ENCODE measurements around the gene COLGALT1. TPM values are rescaled to one million over a fixed set of nuclear protein-coding genes. Genes with fewer than 3 reads are reported as not detected.
A peak's percentile ranks its signal among the peaks of the same experiment; 100 is the strongest.

The COLGALT1 gene
- total and polyA plus RNA-seq, 9 of the 15 experiments (the other 6 are each of a cell fraction or from before 2014, with no cell fraction given), result 4.9 to 119 (median 82.6) TPM

GRCh38 chr19:17579661-17580244, 24.3 kb downstream of the COLGALT1 start (continued):
- no peak for TF ChIP-seq CBX2 (IDR thresholded peaks at IDR 0.05; ENCODE audit: insufficient read depth, low read length, poor library complexity, severe bottlenecking)
- TF ChIP-seq JUND (IDR thresholded peaks at IDR 0.05; ENCODE audit: borderline replicate concordance, low read depth, low read length), result no peak
- 0 out of 3 replicates have a peak, but pooled peaks have one; percentile 17 for TF ChIP-seq JUND (tag; IDR thresholded peaks at IDR 0.05; ENCODE audit: borderline replicate concordance, low read depth, low read length)
- no peak for TF ChIP-seq ZNF121 (CRISPR knock-in tag; conservative IDR thresholded peaks at IDR 0.05)
- TF ChIP-seq, protein P1, sequence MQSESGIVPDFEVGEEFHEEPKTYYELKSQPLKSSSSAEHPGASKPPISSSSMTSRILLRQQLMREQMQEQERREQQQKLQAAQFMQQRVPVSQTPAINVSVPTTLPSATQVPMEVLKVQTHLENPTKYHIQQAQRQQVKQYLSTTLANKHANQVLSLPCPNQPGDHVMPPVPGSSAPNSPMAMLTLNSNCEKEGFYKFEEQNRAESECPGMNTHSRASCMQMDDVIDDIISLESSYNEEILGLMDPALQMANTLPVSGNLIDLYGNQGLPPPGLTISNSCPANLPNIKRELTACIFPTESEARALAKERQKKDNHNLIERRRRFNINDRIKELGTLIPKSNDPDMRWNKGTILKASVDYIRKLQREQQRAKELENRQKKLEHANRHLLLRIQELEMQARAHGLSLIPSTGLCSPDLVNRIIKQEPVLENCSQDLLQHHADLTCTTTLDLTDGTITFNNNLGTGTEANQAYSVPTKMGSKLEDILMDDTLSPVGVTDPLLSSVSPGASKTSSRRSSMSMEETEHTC (IDR thresholded peaks at IDR 0.05), result no peak
- TF ChIP-seq, protein P2, sequence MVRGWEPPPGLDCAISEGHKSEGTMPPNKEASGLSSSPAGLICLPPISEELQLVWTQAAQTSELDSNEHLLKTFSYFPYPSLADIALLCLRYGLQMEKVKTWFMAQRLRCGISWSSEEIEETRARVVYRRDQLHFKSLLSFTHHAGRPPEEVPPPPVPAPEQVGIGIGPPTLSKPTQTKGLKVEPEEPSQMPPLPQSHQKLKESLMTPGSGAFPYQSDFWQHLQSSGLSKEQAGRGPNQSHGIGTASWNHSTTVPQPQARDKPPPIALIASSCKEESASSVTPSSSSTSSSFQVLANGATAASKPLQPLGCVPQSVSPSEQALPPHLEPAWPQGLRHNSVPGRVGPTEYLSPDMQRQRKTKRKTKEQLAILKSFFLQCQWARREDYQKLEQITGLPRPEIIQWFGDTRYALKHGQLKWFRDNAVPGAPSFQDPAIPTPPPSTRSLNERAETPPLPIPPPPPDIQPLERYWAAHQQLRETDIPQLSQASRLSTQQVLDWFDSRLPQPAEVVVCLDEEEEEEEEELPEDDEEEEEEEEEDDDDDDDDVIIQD (CRISPR knock-in tag; IDR thresholded peaks at IDR 0.05), result no peak
- TF ChIP-seq ZBTB40 (IDR thresholded peaks at IDR 0.05), result no peak
- no peak for TF ChIP-seq ZBTB40 (CRISPR knock-in tag; IDR thresholded peaks at IDR 0.05)
- no peak for TF ChIP-seq RFX5 (IDR thresholded peaks at IDR 0.05; ENCODE audit: low read depth, low read length)
- TF ChIP-seq MAZ (CRISPR knock-in tag; conservative IDR thresholded peaks at IDR 0.05 in 1 of 2, IDR thresholded peaks at IDR 0.05 in 1 of 2), result peak; percentile 63 to 70
- TF ChIP-seq ELF2 (CRISPR knock-in tag; IDR thresholded peaks at IDR 0.05), result no peak
- TF ChIP-seq, protein P3, sequence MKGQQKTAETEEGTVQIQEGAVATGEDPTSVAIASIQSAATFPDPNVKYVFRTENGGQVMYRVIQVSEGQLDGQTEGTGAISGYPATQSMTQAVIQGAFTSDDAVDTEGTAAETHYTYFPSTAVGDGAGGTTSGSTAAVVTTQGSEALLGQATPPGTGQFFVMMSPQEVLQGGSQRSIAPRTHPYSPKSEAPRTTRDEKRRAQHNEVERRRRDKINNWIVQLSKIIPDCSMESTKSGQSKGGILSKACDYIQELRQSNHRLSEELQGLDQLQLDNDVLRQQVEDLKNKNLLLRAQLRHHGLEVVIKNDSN (CRISPR knock-in tag; IDR thresholded peaks at IDR 0.05), result peak; percentile 98
- TF ChIP-seq SRF (CRISPR knock-in tag; IDR thresholded peaks at IDR 0.05), result peak in 1 of 2 experiments; percentile 87; a peak in 1 of 4 replicates
- TF ChIP-seq ZNF583 (CRISPR knock-in tag; IDR thresholded peaks at IDR 0.05), result no peak
- TF ChIP-seq SMAD4 (CRISPR knock-in tag; conservative IDR thresholded peaks at IDR 0.05), result no peak
- no peak for TF ChIP-seq HLTF (IDR thresholded peaks at IDR 0.05)

Data from K562 (cell line).